Measurements from ENCODE around the gene CADM4.

The CADM4 gene

GRCh38 chr19:43582495-43582894 is 57.2 kb downstream of the CADM4 start:
- no peak for DNase-seq (ENCODE audit: low spot score)

GRCh38 chr19:43581467-43581866 is 58.2 kb downstream of the CADM4 start:
- DNase-seq (ENCODE audit: low spot score): no peak

- DNase-seq (ENCODE audit: low spot score): no peak
These were observed 60.9 kb downstream of the CADM4 start for GRCh38 chr19:43578787-43579186.

- DNase-seq (ENCODE audit: low spot score): no peak
These were observed 63.4 kb downstream of the CADM4 start for GRCh38 chr19:43575955-43576878.

- peak; percentile 98 for DNase-seq (ENCODE audit: low spot score)
These were observed 64.3 kb downstream of the CADM4 start, which contains the start of the genes PINLYP and XRCC1 for GRCh38 chr19:43575156-43575950. PINLYP (plus strand) TSS chr19:43575801; CDS start chr19:43577192, 1,391 bp downstream. XRCC1 (minus strand) TSS chr19:43575527; CDS start chr19:43575458, 69 bp downstream.

GRCh38 chr19:43574424-43575155 is 65.1 kb downstream of the CADM4 start:
- DNase-seq (ENCODE audit: low spot score): no peak
